ENCODE measurements around the gene ITGA2. TPM values are rescaled to one million over a fixed set of nuclear protein-coding genes. Genes with fewer than 3 reads are reported as not detected.

The ITGA2 gene
- total RNA-seq, 4 donors from 2014 or later = 1.5 to 10.1 (median 8.7) TPM

DNA sequence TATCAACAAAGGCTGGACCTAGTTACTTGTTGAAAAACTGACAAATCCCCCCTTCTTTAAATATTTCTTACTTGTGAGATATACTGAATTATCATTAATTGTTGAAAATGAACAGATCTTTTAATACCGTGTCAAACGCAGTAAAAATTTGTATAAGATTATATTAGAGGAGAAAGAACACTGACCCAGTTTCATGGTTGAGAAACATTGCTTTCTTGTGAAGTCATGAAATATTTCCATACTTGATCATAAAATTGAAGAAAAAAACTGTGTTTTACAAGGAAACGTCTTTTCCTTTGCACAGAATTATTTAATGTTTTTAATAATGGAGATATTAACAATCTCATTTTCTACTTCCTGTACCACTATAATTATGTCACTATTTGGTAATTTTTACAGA, 74.6 kb downstream of the ITGA2 start:
- in situ Hi-C loops (cut with MboI; ENCODE audit: low pct_ligation_motif_present in 1 of 4, low pct_unique_long_range_greater_than_20kb in 1 of 4, low sequenced_read_pairs in 3 of 4) (no loop called here), intact Hi-C loops (cut with DNase I; ENCODE audit: low total_unique reads) (no loop called here)
- H3K9me3 ChIP-seq = no peaks in the 10 kb centered on the region
- H3K36me3 ChIP-seq = no peaks in the 10 kb centered on the region
- WGBS, 2 donors (ENCODE audit: low coverage in 1 of 2) = 77 to 78% methylated on average over 3 of the region's 3 CpGs
- no peak overlapping the region for H3K27ac ChIP-seq
- no peaks in the 10 kb centered on the region for H3K27me3 ChIP-seq
- H3K4me3 ChIP-seq = no peak overlapping the region
- TF ChIP-seq POLR2A (IDR thresholded peaks at IDR 0.05) (no peak), EP300 (IDR thresholded peaks at IDR 0.05; ENCODE audit: low read depth) (no peak), POLR2AphosphoS5 (IDR thresholded peaks at IDR 0.05) (no peak)
- TF ChIP-seq, protein P1, sequence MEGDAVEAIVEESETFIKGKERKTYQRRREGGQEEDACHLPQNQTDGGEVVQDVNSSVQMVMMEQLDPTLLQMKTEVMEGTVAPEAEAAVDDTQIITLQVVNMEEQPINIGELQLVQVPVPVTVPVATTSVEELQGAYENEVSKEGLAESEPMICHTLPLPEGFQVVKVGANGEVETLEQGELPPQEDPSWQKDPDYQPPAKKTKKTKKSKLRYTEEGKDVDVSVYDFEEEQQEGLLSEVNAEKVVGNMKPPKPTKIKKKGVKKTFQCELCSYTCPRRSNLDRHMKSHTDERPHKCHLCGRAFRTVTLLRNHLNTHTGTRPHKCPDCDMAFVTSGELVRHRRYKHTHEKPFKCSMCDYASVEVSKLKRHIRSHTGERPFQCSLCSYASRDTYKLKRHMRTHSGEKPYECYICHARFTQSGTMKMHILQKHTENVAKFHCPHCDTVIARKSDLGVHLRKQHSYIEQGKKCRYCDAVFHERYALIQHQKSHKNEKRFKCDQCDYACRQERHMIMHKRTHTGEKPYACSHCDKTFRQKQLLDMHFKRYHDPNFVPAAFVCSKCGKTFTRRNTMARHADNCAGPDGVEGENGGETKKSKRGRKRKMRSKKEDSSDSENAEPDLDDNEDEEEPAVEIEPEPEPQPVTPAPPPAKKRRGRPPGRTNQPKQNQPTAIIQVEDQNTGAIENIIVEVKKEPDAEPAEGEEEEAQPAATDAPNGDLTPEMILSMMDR (IDR thresholded peaks at IDR 0.05) = no peak
- DNase-seq = no peak
- H3K4me1 ChIP-seq = no peaks in the 10 kb centered on the region

DNA sequence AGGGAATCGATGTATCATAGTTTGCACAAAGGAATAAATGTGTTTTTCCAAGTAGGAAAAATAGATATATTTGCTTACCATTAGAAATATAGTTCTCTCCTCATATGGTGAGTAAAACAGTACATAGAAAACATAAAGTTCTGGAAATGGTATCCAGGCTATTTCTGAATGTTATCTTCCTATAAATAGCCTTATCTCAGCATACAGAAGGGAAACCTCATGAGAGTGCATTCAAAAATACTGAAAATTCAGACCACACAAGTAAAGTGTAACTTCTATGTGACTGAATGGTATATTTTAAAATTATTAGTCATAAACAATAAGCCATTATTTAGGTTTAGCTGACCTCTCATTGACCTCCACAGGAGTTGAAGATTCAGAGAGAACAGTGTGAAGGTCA, 76.9 kb downstream of the ITGA2 start:
- Histone ChIP-seq H3K4me1 (no peaks in the 10 kb centered on the region), H3K9me3 (no peaks in the 10 kb centered on the region), H3K27me3 (no peaks in the 10 kb centered on the region), H3K27ac (no peak overlapping the region), H3K36me3 (no peaks in the 10 kb centered on the region), H3K4me3 (no peak overlapping the region)
- intact Hi-C loops (cut with DNase I; ENCODE audit: low total_unique reads) = no loop called here
- in situ Hi-C loops (cut with MboI; ENCODE audit: low pct_ligation_motif_present in 1 of 4, low pct_unique_long_range_greater_than_20kb in 1 of 4, low sequenced_read_pairs in 3 of 4) = no loop called here
- TF ChIP-seq, protein P1 (IDR thresholded peaks at IDR 0.05) = no peak
- TF ChIP-seq POLR2AphosphoS5 (IDR thresholded peaks at IDR 0.05) = no peak
- TF ChIP-seq EP300 (IDR thresholded peaks at IDR 0.05; ENCODE audit: low read depth) = no peak
- no peak for TF ChIP-seq POLR2A (IDR thresholded peaks at IDR 0.05)
- 96% methylated on average over 1 of the region's 1 CpG; no CpG with 5 or more reads in 1 of the 2 donors for WGBS, 2 donors (ENCODE audit: low coverage in 1 of 2)
- DNase-seq = no peak

DNA sequence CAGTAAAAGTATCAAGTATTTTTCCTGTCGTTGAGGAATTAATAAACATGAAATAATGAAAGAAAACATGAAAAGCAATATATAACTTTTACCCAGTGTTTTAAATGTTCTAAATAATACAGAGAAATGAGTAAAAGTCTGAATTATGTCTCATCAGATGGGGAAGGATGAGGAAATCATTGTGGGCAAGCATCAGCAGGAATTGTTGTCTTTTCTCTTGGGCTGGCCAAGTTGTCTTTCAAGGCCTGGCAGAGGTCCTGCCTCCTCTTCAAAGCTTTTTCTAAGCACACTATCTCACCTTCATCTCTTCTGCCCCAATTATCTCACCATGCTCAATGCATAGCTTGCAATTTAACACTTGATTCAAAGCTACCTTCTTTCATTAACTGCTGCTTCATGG, 78.5 kb downstream of the ITGA2 start:
- in situ Hi-C loops (cut with MboI; ENCODE audit: low pct_ligation_motif_present in 1 of 4, low pct_unique_long_range_greater_than_20kb in 1 of 4, low sequenced_read_pairs in 3 of 4) = no loop called here
- Histone ChIP-seq H3K27ac (no peak overlapping the region), H3K36me3 (peaks cover 0 to 8% (median 0%) of the 10 kb centered on the region in 4 donors), H3K4me1 (no peaks in the 10 kb centered on the region), H3K4me3 (no peak overlapping the region), H3K9me3 (no peaks in the 10 kb centered on the region), H3K27me3 (no peaks in the 10 kb centered on the region)
- WGBS, 2 donors (ENCODE audit: low coverage in 1 of 2) = 0% methylated on average over 1 of the region's 1 CpG
- intact Hi-C loops (cut with DNase I; ENCODE audit: low total_unique reads) = no loop called here
- TF ChIP-seq EP300 (IDR thresholded peaks at IDR 0.05; ENCODE audit: low read depth) (no peak), POLR2A (IDR thresholded peaks at IDR 0.05) (no peak), POLR2AphosphoS5 (IDR thresholded peaks at IDR 0.05) (no peak)
- TF ChIP-seq, protein P1 (IDR thresholded peaks at IDR 0.05) = no peak
- no peak for DNase-seq

DNA sequence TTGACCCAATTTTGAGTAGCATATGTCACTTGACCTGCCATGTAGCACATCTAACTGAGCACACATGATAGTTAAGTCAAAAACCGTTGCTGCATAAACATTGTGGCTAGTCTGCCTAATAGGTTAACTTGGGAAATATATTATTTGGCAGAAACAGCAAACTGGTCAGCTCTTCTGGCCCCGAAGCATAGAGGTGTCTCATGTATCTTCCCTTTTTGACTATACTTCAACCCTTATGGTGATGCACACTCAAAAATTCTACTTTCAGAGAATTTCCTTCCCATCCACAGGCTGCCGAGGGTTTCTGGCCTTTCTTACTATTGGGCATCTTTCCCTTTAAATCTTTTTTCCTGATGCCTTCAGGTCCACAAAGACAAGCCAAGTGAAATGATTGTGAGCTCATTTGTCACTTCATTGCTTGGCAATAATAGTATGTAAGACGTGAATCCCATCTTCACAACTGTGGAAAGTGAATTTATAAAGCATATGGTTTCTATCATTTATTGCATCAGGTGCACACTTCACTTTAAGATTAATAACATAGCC, 79.2 kb downstream of the ITGA2 start:
- TF ChIP-seq, protein P1 (IDR thresholded peaks at IDR 0.05) = no peak
- TF ChIP-seq EP300 (IDR thresholded peaks at IDR 0.05; ENCODE audit: low read depth) (no peak), POLR2A (IDR thresholded peaks at IDR 0.05) (no peak), POLR2AphosphoS5 (IDR thresholded peaks at IDR 0.05) (no peak)
- intact Hi-C loops (cut with DNase I; ENCODE audit: low total_unique reads) (no loop called here), in situ Hi-C loops (cut with MboI; ENCODE audit: low pct_ligation_motif_present in 1 of 4, low pct_unique_long_range_greater_than_20kb in 1 of 4, low sequenced_read_pairs in 3 of 4) (no loop called here)
- Histone ChIP-seq H3K9me3 (no peaks in the 10 kb centered on the region), H3K4me3 (no peak overlapping the region), H3K27me3 (no peaks in the 10 kb centered on the region), H3K36me3 (peaks cover 0 to 13% (median 0%) of the 10 kb centered on the region in 4 donors), H3K27ac (no peak overlapping the region), H3K4me1 (no peaks in the 10 kb centered on the region)
- 64 to 73% methylated on average over 4 of the region's 4 CpGs for WGBS, 2 donors (ENCODE audit: low coverage in 1 of 2)
- DNase-seq = no peak
